Activated T-helper 1 cell treated with anti-CD3 and anti-CD28 coated beads, Interleukin-12 subunit alpha, Interleukin-12 subunit beta, Interleukin-2, Interleukin-4 antibody, amounts not matched to agents 30 ng/mL and 10 ng/mL and 1 ng/mL, durations not matched to agents 14 hours and 24 hours and 36 hours (primary cell): ENCODE results near the gene GFAP. TPM values are rescaled to one million over a fixed set of nuclear protein-coding genes. Genes with fewer than 3 reads are reported as not detected.
A peak's percentile ranks its signal among the peaks of the same experiment; 100 is the strongest.

ENCODE experiments used
- DNase-seq: peaks from one replicate; pipeline ENCODE4 v3.0.0; 2021; ENCODE audit warnings: low spot score
- H3K27ac Mint-ChIP-seq: one replicate; pipeline ENCODE4 v1.8.0; 2021; ENCODE audit warnings: mild to moderate bottlenecking, mixed read lengths
- H3K27me3 Mint-ChIP-seq: one replicate; pipeline ENCODE4 v1.8.0; 2022; ENCODE audit warnings: mild to moderate bottlenecking, moderate library complexity, mixed read lengths; ENCODE audit not compliant: insufficient read depth
- H3K36me3 Mint-ChIP-seq: one replicate; pipeline ENCODE4 v1.8.0; 2021; ENCODE audit warnings: low read depth, mixed read lengths
- H3K4me1 Mint-ChIP-seq: one replicate; pipeline ENCODE4 v1.8.0; 2021; ENCODE audit warnings: low read depth, mixed read lengths
- H3K4me3 Mint-ChIP-seq: one replicate; pipeline ENCODE4 v1.8.0; 2021; ENCODE audit warnings: mild to moderate bottlenecking, moderate library complexity, mixed read lengths
- H3K9me3 Mint-ChIP-seq: one replicate; pipeline ENCODE4 v1.8.0; 2021; ENCODE audit warnings: mixed read lengths
- intact Hi-C: fragments of 100-400 bp; cut with micrococcal nuclease; formaldehyde crosslinking; loops from one replicate; pipeline ENCODE4 v1.15.1; 2024
- total RNA-seq: library from RNA; stranded (reverse); gene quantifications from 2 replicates; pipeline ENCODE4 v1.2.3, GENCODE V29; 2022

GFAP gene
- total RNA-seq, 1 donor from 2014 or later: not detected

DNA sequence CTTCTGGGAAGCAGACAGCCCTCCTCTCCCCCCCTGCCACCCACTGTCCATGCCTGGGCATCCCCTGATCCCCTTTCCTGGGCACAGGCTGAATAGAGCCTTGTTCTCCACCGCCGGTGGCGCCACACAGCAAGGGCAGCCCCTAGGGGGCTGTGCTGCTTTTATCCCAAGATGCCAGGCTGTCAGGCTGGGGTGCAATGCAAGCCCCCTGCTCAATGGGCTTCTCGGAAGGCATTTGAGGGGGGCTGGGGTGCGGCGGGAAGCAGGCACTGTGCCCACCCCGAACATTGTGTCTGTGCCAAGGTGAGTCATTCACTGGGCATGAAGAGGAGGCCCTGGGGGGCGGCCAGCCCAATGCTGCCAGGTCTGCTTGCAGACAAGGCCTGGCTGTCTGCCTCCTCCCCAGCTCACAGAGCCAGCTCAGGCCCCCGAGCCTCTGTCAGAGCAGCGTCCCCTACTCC is 1.5 kb upstream of the GFAP start:
- H3K36me3 Mint-ChIP-seq: peaks cover 2% of the 10 kb centered on the region
- peaks cover 37% of the 10 kb centered on the region for H3K27me3 Mint-ChIP-seq
- no peak overlapping the region for H3K27ac Mint-ChIP-seq
- DNase-seq: no peak
- peaks cover 13% of the 10 kb centered on the region for H3K4me1 Mint-ChIP-seq
- no peaks in the 10 kb centered on the region for H3K9me3 Mint-ChIP-seq
- intact Hi-C loops: no loop called here
- H3K4me3 Mint-ChIP-seq: no peak overlapping the region

DNA sequence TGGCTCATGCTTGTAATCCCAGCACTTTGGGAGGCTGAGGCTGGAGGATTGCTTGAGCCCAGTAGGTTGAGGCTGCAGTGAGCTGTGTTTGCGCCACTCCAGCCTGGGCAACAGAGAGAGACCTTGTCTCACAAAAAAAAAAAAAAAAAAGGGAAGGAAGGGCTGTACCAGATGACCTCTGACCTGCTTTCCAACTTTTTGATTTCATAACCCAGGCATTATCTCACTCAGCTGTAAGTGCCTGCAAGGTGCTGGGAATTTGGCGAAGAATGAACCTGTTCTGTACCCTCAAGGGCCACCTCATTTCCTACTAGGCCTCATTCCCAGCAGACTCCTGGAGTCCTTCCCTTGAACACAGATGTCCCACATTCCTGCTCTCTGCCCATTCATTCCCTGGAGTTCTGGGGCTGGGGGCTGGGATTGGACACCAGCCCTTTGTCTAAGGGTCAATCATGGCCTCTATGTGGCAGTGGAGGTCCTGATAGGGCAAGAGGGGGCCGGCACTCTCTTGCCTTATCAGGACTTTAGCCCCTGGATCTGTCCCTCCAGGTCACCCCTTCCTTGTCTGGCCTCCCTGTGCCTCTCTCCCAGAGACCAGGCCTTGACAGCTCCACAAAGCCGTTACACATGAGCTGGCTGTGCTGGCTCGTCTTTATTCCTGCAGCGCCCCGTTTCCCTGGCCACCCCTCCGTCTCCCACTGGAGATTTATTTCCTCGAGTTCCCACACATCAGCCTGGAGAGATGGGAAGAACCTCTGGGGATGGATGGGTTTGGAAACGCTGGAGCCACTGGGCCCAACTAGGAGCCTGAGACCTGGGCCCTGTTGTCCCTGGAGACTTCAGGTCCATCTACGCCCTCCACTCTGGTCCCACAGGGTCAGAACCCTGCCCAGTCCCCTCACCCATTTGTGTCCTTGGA is 821 bp upstream of the GFAP start:
- Mint-ChIP-seq H3K4me1 (peaks cover 13% of the 10 kb centered on the region), H3K4me3 (no peak overlapping the region)

DNA sequence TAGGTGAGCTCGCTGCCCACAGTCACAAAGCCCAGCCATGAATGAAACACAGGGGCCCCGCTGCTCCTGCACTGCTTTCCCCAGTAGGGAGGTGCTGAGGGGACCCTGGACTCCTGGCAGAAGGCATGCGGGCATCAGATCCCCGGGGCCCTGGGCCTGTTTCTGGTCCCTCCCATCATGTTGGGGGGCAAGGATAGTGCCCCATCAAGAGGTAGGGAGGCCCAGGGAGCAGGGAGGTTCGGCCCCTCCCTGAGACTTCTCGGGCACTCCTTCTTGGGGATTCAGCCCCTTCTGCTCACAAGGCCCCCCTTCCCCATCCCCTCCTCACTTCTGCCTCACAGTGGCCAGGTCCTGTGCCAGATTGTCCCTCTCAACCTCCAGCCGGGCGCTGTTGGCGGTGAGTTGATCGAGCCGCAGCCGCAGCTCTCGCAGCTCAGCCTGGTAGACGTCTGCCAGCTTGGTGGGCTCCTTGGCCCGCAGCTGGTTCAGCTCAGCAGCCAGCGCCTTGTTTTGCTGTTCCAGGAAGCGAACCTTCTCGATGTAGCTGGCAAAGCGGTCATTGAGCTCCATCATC is 515 bp downstream of the GFAP start:
- intact Hi-C loops: no loop called here
- Mint-ChIP-seq H3K27ac (no peak overlapping the region), H3K4me1 (peaks cover 9% of the 10 kb centered on the region), H3K27me3 (peaks cover 29% of the 10 kb centered on the region), H3K4me3 (no peak overlapping the region), H3K9me3 (no peaks in the 10 kb centered on the region), H3K36me3 (peaks cover 2% of the 10 kb centered on the region)
- DNase-seq: no peak

More for the DNA sequence above, 821 bp upstream of the GFAP start:
- Mint-ChIP-seq H3K27ac (no peak overlapping the region), H3K27me3 (peaks cover 34% of the 10 kb centered on the region), H3K9me3 (no peaks in the 10 kb centered on the region), H3K36me3 (peaks cover 2% of the 10 kb centered on the region)
- intact Hi-C loops: no loop called here
- no peak for DNase-seq

DNA sequence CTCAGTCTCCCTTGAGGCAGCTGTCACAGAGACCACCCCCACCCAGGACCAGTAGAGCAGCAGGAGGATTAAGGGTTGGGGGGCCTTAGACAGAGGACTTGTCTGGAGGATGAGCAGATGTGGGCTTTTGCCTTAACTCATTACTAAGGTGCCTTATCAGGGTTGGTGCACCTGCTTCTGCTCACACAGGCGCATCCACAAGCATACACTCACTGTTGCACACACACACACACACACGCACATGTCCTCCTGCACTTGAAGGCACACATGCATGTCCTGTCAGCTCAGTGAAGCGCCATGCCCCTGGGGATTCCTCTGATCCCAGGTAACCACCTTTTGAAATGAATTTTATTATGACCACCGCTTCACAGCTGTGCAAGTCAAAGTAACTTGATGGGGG is 1.2 kb downstream of the GFAP start:
- H3K4me3 Mint-ChIP-seq: no peak overlapping the region
- H3K9me3 Mint-ChIP-seq: no peaks in the 10 kb centered on the region
- no peak overlapping the region for H3K27ac Mint-ChIP-seq
- peaks cover 9% of the 10 kb centered on the region for H3K4me1 Mint-ChIP-seq
- H3K36me3 Mint-ChIP-seq: peaks cover 2% of the 10 kb centered on the region
- intact Hi-C loops: no loop called here
- DNase-seq: no peak
- peaks cover 26% of the 10 kb centered on the region for H3K27me3 Mint-ChIP-seq

DNA sequence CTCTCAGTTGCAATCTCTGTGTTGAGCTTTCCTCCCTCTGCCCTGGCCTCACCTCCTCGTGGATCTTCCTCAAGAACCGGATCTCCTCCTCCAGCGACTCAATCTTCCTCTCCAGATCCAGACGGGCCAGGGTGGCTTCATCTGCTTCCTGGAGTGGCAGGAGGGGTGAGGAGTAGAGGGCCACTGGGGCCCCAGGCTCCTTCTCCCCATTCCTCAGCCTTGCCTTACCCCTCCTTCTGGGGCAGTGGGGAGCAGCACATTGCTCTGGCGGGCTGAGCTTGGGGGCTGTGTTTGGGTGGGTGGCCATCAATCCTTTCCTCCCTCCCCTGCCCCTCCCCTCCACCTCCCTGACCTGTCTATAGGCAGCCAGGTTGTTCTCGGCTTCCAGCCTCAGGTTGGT is 1.6 kb downstream of the GFAP start:
- Mint-ChIP-seq H3K36me3 (peaks cover 2% of the 10 kb centered on the region), H3K27ac (no peak overlapping the region), H3K4me1 (peaks cover 9% of the 10 kb centered on the region), H3K9me3 (no peaks in the 10 kb centered on the region), H3K4me3 (peak overlapping the region; percentile 16), H3K27me3 (peaks cover 26% of the 10 kb centered on the region)
- intact Hi-C loops: no loop called here
- DNase-seq: no peak

DNA sequence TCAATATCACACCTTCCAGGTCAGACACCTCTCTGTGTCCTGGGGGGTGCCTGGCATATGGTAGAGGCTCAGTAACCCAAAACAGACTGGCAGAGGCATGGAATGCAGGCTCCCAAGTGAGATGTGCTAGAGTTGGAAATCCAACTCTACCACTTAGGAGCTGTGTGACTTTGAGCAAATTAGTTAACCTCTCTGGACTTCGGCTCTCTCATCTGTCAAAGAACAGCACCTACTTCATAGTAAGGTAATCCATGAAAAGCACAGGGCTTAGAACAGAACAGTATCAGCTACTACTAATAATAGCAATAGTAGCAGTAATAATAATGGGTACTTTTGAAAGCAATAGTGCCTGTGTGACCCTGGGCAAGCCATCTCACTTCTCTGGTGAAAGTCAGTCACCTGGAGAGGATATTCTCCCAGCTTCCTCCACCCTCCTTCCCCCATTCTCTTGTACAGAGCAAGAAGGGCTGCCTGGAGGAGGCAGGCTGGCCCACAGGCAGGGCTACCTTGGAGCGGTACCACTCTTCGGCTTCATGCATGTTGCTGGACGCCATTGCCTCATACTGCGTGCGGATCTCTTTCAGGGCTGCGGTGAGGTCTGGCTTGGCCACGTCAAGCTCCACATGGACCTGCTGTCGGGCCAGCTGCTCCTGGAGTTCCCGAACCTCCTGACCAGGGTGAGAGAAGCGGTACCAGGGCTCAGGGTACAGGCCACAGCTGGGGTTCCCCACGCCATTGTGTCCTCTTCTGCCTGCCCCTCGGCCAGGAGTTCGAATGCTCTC is 2.3 kb downstream of the GFAP start:
- Mint-ChIP-seq H3K4me1 (peaks cover 9% of the 10 kb centered on the region), H3K4me3 (no peak overlapping the region), H3K27ac (no peak overlapping the region), H3K36me3 (peaks cover 2% of the 10 kb centered on the region), H3K27me3 (peaks cover 24% of the 10 kb centered on the region), H3K9me3 (no peaks in the 10 kb centered on the region)
- intact Hi-C loops: no loop called here
- DNase-seq: no peak

DNA sequence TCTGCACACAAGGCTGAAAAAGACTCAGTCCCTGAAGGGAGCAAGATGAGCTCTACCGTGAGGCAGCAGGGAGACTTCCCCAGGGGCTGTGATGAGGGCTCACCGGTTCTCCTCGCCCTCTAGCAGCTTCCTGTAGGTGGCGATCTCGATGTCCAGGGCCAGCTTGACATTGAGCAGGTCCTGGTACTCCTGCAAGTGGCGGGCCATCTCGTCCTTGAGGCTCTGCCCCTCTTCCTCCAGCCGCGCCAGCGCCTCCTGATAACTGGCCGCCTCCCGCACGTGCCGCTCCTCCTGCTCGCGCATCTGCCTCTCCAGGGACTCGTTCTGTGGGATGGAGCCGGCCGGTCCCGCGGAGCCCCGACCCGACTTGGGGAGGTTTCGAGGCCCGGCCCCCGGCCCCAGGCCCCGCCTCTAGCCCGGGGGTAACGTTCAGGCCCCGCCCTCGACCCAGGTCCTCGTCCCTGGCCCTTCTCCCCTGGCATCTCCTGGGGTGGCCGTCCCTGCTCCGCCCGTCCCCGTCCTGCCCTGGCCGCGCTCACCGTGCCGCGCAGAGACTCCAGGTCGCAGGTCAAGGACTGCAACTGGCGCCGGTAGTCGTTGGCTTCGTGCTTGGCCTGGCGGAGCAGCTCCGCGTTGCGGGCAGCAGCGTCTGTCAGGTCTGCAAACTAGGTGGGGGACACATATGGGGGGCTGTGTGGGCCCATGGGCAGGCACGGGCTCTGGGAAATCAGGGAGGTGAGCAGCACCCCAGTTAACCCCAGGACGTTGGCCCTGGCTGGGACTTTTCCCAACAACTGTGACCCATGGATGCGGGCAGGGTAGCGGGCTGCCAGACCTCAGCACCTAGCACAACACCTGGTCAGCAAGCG is 3.9 kb downstream of the GFAP start:
- Mint-ChIP-seq H3K36me3 (peaks cover 2% of the 10 kb centered on the region), H3K27me3 (peaks cover 21% of the 10 kb centered on the region), H3K27ac (no peak overlapping the region), H3K9me3 (no peaks in the 10 kb centered on the region), H3K4me1 (peaks cover 9% of the 10 kb centered on the region), H3K4me3 (peak overlapping the region; percentile 35)
- peak; percentile 43 for DNase-seq
- intact Hi-C loops: no loop called here

DNA sequence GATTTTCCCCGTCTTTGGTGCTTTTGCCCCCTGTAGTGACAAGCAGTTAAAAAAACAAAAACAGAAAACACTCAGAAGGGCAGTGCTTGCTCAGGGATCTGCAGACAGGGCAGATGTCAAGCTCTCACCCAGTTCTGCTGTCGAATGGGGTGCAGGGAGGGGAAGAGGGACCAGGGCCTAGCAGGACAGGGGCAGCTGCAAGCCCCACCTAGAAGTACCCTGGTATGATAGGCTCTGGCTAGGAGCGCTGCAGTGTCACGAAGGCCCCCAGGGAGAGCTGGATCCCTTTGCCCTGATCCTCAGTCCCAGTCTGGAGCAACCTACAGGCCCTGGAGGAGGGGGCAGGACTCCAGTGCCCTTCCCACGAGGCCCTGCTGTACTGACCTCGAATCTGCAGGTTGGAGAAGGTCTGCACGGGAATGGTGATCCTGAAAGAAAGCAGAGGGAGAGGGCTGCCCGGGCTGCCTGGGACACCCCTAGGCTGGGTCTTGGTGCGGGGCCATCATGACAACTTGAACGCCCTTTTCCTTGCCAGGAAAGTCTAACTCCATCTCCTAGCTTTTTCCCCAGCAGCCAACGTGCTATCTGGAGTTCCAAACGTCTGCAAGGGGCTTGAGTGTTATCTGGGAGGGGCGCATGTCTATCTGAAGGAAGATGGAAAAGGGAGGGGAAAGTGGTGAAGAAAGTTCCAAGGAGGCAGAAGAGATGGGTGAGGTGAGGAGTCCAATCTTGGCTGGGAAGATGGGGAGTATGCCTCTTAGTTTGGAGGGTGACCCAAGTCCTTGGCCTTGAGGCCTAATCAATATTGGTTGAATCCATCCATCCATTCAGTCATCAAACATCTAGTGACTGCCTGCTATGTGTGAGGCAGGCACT is 4.8 kb downstream of the GFAP start:
- Mint-ChIP-seq H3K4me3 (peak overlapping the region; percentile 35), H3K27ac (no peak overlapping the region), H3K27me3 (peaks cover 19% of the 10 kb centered on the region), H3K9me3 (no peaks in the 10 kb centered on the region), H3K4me1 (peaks cover 9% of the 10 kb centered on the region), H3K36me3 (peaks cover 2% of the 10 kb centered on the region)
- DNase-seq: no peak
- intact Hi-C loops: no loop called here

DNA sequence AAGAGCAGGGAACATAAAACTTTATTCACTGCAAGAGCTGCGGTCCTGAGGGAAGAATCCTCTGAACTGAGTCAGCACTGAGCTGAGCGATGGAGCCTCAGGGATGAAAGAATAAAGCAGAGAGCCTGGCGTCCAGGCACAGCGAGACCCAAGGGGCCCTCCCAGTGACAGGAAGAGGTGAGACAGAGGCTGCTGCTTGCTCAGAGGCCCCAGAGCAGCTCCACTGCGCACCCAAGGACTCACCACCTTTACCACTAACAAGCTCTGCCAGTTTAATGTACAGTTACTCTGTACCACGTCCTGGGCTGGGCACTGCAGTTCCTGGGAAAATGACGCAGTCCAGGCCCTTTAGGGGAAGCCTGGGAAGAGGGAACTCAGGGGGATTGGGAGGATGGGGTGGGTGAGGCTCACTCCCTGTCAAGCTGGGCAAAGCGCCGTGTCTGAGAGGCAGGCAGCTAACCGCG is 5.6 kb downstream of the GFAP start:
- Mint-ChIP-seq H3K4me1 (peaks cover 9% of the 10 kb centered on the region), H3K36me3 (peaks cover 2% of the 10 kb centered on the region), H3K27ac (no peak overlapping the region), H3K27me3 (peaks cover 19% of the 10 kb centered on the region), H3K9me3 (no peaks in the 10 kb centered on the region), H3K4me3 (no peak overlapping the region)
- intact Hi-C loops: no loop called here
- no peak for DNase-seq

DNA sequence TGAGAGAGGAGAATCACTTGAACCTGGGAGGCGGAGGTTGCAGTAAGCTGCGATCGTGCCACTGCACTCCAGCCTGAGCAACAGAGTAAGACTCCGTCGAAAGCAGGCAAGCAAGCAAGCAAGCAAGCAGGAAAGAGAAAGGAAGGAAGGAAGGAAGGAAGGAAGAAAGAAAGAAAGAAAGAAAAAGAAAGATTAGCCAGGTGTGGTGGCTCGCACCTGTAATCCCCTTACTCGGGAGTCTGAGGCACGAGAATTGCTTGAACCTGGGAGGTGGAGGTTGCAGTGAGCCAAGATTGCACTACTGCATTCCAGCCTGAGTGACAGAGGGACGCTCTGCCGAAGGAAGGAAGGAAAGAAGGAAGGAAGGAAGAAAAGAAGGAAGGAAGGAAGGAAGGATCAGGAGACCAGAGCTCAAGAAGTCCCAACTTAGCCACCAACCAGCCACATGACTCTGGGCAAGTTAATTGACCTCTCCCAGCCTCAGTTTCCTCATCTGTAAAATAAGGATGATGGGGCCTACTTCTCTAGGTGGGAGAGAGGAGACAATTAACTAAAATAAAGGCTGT is 6.5 kb downstream of the GFAP start:
- Mint-ChIP-seq H3K4me1 (peaks cover 9% of the 10 kb centered on the region), H3K9me3 (no peaks in the 10 kb centered on the region), H3K27ac (no peak overlapping the region), H3K36me3 (peaks cover 2% of the 10 kb centered on the region), H3K27me3 (peaks cover 19% of the 10 kb centered on the region), H3K4me3 (no peak overlapping the region)
- DNase-seq: no peak
- intact Hi-C loops: no loop called here

DNA sequence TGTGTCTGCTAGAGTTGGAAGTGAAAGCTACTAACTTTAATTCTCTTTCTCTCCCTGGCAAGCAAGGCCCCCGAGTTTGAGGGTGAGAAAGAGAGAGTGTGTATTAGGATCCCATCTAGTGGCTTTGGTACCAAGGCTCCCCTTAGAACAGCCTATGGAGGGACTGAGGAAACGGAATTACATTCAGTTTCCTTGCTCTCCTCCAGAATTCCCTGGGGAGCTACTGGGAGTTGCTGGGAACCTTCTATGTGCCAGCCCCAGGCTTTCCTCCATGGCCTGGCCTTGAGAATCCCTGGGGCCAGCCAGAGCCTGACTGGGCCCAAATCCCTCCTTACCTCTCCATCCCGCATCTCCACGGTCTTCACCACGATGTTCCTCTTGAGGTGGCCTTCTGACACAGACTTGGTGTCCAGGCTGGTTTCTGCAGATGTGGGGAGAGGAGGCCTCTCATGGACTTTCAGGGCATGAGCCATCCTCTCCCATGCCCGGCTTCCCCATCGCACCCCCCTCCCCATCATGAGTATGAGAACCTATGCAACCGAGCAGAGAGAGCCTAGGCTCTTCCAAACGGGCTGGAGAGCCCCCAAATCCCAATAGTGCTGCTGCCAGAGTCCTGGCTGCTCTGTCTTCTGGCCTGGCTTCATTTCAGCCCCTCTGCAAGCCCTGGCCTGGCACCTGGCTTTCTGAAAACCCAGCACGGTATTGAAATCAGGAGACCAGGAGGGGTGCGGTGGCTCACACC is 7.4 kb downstream of the GFAP start:
- peaks cover 13% of the 10 kb centered on the region for H3K27me3 Mint-ChIP-seq
- no peak for DNase-seq
- H3K27ac Mint-ChIP-seq: peak overlapping the region; percentile 40
- no peak overlapping the region for H3K4me3 Mint-ChIP-seq
- intact Hi-C loops: no loop called here
- H3K4me1 Mint-ChIP-seq: peaks cover 9% of the 10 kb centered on the region
- no peaks in the 10 kb centered on the region for H3K9me3 Mint-ChIP-seq
- H3K36me3 Mint-ChIP-seq: peaks cover 2% of the 10 kb centered on the region
